NCI-H2029 treated with DMSO at 0.1 percent for 48 hours (cell line): ENCODE measurements around the gene NHERF2.
A peak's percentile ranks its signal among the peaks of the same experiment; 100 is the strongest.
"Not testable (repeated sequence)": the region's sequence is repeated elsewhere in the genome, so short reads cannot be mapped to it uniquely, and the experiment has no call there.

Source experiments
- DNase-seq: peaks from one replicate; lab custom pipeline; 2025; lab: John Stamatoyannopoulos, UW

NHERF2 gene

DNA sequence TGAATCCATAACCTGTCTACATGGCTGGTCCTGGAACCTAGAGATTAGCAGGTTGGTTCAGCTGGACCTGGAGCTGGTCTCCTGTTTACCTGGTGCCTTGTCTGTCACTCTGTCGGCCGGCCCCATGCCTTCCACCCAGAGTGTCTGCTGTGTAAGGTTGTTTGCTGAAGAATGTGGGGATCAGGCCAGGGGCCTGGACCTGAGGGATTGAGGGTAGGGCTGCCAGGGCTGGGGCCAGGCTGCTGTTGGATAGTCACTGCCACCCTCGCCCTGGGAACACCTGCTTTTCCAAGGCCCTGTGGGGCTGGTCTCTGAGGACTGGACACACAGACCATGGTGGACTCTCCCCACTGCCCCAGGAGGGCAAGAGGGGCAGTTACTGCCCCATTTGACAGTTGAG is 1.4 kb downstream of the NHERF2 start:
- no peak for DNase-seq

- no peak for DNase-seq
These were observed 2.0 kb downstream of the NHERF2 start for GRCh38 chr16:2028620-2029220.

- no peak for DNase-seq
These were observed 2.6 kb downstream of the NHERF2 start for GRCh38 chr16:2029350-2029749.

DNA sequence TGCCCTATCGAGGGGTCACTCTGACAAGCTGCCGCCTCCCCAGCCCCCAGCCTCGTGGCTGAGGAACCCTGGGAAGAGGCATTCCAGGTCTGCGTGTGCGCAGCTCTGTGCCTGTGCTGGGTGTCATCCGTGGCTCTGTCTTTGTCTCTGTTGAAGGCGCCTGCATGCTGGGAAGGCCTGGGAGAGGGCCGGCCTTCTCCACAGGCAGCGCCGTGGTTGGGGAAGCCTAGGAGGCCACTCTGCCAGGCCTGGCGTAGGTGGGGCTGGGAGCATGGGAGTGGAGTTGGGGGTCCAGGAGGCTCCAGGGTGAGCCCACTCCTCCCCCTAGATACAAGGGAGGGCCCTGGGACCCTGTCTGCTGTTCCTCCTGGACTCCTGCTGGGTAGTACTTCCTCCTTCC is 3.3 kb downstream of the NHERF2 start:
- DNase-seq: no peak

DNA sequence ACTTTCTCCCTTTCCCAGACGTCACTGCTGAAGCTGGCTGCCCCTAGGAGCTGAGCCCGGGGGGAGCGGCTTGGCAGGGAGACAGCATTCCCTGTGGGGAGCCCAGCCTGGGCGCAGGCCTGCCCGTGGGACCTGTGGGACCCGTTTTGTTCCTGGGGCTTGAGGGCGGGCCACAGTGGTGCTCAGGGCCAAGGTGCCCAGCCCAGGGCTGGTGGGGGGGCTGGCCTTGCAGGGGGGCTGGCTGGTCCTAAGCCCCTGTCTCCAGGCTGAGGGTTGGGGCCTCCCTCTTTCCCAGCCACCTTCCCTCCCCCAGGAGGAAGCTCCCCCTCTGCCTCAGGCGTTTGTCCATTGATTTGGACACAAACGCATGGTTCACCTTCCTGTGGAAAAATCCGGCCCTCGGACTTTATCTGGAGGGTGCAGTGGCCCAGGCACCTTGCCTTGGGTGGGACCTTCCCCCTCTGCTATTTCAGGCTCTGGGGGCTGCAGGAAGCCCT is 4.4 kb downstream of the NHERF2 start:
- DNase-seq: no peak

DNA sequence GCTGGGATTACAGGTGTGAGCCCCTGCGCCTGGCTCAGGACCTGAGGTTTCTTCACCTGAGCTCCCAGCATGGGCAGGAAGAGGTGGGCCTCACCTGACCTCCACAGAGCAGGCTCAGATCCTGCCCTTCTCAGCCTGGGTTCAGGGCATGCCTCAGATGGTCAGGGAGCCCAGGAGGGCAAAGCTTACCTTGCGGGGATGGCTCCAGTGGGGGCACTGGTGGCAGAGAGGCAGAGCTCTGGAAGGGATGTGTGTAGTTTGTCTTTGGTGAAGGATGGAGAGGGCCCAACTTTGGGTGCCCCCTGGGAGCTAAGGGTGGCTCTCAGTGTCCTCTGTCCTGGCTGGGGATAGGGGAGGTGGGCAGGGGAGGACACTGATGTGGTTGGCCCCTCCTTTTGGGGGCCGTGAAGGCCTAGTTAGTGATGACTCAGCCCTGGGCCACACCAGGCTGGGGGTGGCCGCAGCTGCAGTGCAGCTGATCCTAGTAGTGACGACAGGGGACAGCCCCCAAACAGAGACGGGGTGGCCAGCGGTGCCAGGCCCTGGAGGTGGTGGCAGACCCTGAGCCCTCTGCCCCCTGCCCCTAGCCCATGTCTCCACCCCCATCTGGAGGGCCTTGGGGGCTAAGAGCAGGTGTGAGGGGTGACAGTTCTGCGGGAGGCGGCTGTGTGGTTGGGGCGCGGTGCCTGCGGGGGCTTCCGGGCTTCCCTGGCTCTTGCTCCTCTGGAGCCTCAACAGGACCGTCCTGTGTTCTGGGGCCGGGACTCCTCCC is 5.8 kb downstream of the NHERF2 start:
- no peak for DNase-seq

DNA sequence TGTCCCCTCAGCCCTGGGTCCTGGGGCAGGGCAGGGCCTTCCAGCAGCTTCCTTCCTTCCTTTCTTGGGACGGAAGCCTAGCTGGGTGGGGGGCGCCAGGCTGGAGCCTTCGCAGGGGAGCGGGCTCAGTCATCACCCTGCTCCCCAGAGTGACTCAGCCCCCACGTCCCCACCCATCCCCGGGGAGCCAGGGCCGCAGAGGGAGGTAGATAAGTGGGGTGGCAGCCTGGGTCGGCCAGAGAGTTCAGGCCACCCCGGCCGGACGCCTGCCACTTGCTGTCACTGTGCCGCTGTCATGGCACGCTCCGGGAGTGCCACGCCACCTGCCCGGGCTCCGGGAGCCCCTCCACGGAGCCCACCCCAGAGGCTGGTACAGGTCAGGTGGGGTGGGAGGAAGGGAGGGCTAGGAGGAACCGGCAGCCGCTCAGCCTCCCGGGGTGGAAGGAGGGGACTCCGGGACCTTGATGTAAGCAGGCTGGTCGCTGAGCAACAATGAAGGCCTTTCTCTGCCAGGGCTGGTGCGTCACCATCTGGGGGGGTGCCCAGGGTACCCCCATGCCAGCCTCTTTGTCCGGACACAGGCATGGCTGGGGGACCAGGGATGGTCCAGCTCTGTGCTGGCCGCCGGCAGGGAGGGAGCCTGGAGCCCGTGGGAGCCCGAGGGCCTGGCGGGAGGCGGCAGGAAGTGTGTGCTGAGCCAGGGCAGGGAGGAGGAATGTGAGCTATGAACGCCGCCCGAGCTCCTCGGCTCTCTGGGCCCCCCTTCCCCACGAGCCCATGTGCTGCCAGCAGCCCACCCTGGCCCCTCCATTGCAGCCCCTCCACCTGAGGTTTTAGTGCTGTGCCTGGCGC is 6.6 kb downstream of the NHERF2 start:
- no peak for DNase-seq

DNA sequence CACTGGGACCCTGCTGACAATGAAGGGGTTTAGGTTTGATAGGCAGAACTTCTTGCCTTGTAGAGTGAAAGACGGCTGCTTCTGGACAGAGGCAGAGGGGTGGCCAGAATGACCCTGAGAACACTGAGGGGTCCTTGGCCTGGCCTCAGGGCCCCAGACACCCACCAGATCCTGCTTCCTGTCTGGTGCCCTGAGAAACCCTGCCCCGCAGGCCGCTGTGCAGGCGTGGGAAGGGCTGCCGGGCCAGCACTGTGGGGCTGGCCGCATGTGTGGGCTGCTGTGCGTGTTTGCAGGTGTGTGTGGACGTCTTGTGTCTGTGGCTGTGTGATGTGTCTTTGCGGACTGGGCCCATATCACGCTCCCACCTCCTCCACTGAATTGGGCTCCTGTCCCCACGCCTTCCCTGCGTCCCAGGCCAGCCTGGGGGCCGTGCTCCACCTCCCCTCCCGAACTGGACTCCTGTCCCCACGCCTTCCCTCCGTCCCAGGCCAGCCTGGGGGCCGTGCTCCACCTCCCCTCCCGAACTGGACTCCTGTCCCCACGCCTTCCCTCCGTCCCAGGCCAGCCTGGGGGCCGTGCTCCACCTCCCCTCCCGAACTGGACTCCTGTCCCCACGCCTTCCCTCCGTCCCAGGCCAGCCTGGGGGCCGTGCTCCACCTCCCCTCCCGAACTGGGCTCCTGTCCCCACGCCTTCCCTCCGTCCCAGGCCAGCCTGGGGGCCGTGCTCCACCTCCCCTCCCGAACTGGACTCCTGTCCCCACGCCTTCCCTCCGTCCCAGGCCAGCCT is 7.4 kb downstream of the NHERF2 start:
- DNase-seq: not testable (repeated sequence)

DNA sequence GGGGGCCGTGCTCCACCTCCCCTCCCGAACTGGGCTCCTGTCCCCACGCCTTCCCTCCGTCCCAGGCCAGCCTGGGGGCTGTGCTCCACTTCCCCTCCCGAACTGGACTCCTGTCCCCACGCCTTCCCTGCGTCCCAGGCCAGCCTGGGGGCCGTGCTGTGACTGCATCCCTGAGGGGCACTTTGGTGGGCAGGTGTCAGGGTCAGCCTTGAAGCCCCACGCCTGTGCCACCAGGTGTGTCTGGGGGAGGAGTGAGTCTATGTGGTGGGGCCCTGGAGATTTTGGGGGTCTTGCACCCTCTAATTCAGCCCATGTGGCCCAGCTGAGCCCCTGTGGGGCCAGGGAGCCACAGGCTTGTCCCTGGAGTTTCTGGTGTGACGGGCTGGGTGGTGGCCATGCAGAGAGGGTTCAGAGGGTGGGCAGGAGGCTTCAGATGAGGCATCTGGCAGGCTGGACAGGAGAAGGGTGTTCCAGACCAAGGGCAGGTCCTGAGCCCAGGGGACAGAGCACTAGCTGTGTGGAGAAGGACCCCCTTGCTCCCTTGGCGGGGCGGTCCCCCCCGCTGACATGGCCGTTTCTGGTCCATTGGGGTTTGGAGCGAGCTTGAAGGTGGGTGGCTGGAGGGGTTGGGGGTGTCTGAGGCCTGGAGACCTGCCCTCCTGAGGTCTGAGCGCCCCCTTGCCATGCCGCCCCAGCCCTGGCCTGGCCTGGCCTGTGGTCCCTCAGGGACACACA is 8.2 kb downstream of the NHERF2 start:
- no peak for DNase-seq

GRCh38 chr16:2035431-2036199 is 8.9 kb downstream of the NHERF2 start:
- no peak for DNase-seq

- no peak for DNase-seq
These were observed 9.7 kb downstream of the NHERF2 start for GRCh38 chr16:2036200-2036966.

DNA sequence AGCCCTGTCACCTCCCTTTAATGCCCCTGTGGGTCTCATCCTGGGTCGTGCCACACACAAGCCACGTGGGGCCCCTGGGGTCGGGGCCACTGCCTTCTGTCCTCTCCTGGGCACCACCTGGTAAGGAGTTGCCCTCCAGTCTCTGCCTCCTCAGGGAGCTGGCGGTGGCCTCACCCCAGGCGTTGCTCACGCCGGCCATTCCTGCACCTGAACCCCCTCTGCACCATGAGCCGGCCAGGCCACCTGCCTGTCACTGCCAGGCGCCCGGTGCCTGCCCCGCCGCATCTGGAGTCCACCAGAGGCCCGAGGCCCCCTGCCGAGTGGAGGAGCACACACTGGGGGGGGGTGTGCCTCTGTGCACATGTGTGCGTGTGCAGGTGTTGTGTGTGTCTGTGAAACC is 10.4 kb downstream of the NHERF2 start:
- DNase-seq: no peak

GRCh38 chr16:2037647-2038381 is 11.1 kb downstream of the NHERF2 start:
- DNase-seq: no peak

DNA sequence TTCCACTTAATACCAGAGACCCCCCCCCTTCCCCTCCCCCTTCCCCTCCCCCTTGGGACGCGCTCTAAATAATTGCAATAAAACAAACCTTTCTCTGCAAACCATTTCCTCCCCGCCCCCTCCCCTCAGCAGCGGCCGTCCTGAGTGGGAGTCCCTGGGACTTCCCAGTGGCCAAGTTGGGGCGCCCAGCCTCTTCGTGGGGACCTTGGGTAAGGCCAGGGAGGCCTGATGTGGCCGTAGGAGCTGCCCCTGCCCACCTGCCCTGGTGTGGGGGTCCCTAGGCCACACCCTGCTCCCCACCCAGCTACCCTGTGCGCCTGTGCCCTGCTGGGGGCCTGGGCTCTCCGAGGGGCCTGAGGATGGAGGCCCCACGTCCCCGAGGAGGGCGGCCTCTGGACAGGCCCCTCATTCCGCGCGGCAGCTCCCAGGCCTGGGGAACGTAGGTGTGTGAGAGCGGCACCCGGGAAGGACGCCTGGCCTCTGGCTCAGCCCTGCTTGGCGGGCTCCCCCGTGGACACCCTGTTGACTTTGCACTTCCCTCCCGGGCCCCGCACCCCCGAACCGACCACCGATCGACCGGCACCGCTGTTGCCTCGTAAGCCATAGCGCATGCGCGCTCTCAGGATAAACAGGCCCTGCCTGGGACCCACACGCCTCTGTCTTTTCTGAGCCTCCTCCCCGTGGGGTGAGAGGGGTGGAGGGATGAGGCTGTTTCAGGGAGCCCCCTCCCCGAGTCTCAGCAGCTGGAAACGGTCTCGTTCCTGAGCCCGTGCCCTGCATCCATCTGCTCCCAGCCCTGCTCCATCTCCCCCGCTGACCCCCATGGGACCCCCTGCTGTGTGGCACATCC is 11.9 kb downstream of the NHERF2 start:
- DNase-seq: no peak

DNA sequence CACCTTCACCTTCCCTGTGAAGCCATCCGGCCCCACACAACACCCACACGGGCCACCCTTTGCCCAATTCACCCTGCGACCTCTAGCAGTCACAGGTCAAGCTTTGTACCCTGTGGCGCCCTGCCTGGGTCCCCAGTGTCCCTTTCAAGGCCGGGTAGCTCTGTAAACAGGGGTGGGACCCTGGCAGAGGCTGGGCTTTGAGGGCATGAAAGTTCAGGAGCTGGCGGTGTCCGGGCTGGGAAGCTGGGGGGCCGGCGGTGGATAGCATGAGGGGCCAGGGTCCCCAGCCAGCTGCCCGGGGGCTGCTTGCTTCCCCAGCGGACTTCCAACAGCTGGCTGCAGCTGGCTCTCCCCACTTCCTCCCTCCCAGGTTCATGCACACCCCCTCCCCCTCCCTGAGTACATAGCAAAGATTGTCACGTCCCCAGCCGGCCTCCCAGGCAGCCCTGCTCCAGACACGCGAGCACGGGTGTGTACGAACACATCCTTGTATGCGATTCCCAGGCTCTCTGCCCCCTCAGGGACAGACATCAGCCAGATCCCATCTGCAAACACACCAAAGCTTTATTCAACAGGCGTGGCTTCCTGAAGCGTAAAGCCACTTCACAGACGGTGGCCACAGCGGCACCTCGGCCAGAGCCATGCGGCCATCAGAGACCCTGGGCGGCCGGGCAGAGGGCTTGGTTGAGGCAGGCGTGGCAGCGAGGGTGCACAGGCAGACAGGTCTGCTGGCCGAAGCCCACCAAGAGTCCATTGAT is 12.8 kb downstream of the NHERF2 start:
- DNase-seq: peak; percentile 41

- no peak for DNase-seq
These were observed 13.5 kb downstream of the NHERF2 start for GRCh38 chr16:2040041-2040786.
